Measurements from ENCODE around the gene ORAI1.

- TF ChIP-seq MAX (IDR thresholded peaks at IDR 0.05; ENCODE audit: insufficient read depth, insufficient read length) (no peak), POLR2A (IDR thresholded peaks at IDR 0.05; ENCODE audit: low read depth, low read length) (no peak), CTCF (IDR thresholded peaks at IDR 0.05; ENCODE audit: extremely low read depth in 1 of 2, insufficient read depth in 1 of 2, low read depth in 1 of 2, low read length in 2 of 2) (no peak)
Measured at GRCh38 chr12:121614872-121615467, 11.4 kb upstream of the ORAI1 start.
